GM18511 (cell line): ENCODE results near the gene ST3GAL3.
"Not testable (repeated sequence)": the region's sequence is repeated elsewhere in the genome, so short reads cannot be mapped to it uniquely, and the experiment has no call there.

Experiments
- ATAC-seq: cut with Tn5 transposase; IDR thresholded peaks from one replicate; pipeline ENCODE4 v1.9.1; 2021; ENCODE audit warnings: mild to moderate bottlenecking, moderate library complexity; ENCODE audit not compliant: unreplicated experiment

The ST3GAL3 gene

DNA sequence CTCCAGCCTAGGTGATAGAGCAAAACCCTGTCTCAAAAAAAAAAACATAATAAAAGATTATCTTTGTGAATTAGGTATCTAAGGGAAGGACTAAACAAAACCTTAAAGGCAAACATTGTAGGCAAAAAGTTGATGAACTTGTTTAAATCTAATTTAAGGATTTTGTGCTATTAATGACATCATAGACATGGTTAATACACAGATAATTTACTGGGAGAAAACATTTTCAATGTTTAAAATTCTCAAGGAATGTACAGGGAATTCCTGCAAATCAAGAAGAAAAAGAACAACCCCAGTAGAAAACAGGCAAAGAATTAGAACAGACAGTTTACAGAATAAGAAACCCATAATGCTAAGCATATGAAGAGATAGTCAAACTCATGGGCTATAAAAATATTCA lies 47.6 kb downstream of the ST3GAL3 start:
- no peak for ATAC-seq

DNA sequence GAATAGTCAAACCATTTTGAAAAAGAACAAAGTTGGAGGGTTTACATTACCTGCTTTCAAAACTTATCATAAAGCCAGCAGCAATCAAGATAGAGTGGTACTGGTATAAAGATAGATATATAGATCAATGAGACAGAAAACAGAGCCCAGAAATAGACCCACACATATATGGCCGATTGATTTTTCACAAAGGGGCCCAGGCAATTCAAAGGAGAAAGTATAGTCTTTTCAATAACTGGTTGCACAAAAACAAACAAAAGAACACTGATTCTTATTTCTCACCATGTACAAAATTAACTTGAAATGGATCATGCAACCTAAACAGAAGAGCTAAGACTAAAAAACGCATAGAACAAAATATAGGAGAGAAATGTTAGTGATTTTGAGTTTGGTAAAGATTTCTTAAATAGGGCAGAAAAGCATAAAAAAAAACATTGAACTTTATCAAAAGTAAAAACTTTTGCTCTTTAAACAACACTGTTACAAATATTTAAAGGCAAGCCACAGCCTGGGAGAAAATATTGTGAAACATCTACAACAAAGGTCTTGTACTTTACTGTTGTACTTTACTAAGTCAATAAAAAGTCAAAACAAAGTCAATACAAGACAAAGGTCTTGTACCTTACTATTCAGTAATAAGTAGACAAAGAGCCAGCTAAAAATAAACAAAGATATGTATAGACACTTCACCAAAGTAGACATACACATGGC lies 50.2 kb downstream of the ST3GAL3 start:
- ATAC-seq, result no peak

DNA sequence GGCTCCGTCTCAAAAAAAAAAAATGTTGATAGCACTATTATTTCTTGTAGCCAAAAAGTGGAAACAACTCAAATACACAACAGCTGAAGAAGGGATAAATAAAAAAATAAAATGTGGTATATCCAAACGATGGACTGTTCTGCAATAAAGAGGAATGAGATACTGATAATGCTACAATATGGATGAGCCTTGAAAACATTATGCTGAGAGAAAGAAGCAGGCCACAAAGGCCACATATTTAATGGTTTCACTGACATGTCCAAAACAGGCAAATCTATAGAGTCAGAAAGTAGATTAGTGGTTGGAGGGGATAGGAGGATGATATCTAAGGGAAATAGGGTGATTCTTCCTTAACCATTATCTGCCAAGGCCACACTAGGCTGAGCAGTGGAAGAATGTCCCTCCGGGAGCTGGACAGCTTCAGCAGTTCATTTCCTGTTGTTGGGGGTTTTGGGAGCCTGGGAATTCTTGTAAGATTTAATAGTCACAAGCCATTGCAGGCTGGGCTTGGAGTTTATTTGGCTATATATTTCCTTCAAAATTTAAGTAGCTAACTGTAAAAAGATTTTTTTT lies 53.5 kb downstream of the ST3GAL3 start:
- ATAC-seq, result no peak

DNA sequence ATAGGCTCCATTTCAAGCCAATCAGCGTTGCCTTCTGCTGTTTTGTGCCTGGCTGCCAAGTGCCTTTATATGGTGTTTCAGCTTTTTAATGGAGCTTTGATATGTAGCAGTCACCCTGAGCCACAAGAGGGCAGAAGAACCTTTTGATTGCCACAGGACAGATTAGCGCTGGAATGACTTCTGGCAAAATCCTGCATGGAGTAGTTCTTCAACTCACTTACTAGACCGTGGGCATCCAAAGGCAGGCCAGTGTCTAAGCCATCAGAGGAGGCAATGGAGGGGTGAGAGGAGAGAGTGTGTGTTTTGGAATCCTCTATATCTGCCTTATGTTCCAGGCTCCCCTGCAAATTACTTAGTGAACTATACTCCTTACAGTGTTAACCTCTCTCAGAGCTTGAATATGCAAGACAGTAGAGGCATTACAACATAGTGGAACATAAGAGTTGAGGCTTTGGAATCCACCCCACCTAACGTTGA lies 56.2 kb downstream of the ST3GAL3 start:
- no peak for ATAC-seq

DNA sequence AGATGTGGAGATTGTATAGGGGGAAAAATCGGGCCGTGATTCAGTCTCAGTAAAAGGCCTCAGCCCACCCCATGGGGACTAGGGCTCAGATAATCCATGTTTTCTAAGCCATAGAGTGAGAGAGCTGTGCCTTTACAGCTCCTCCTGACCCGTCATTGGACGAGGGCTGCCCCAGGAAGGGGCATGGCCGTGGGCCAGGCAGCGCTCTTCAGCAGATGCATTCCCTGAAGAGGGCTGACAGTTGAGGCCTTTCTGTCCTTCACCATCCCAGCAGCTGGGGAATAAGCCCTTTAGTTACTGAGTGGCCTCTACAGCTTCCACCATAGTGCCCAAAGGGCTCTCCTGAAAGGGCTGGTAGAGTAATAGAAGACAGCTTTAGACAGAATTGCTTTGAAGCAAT lies 57.2 kb downstream of the ST3GAL3 start:
- ATAC-seq, result no peak

DNA sequence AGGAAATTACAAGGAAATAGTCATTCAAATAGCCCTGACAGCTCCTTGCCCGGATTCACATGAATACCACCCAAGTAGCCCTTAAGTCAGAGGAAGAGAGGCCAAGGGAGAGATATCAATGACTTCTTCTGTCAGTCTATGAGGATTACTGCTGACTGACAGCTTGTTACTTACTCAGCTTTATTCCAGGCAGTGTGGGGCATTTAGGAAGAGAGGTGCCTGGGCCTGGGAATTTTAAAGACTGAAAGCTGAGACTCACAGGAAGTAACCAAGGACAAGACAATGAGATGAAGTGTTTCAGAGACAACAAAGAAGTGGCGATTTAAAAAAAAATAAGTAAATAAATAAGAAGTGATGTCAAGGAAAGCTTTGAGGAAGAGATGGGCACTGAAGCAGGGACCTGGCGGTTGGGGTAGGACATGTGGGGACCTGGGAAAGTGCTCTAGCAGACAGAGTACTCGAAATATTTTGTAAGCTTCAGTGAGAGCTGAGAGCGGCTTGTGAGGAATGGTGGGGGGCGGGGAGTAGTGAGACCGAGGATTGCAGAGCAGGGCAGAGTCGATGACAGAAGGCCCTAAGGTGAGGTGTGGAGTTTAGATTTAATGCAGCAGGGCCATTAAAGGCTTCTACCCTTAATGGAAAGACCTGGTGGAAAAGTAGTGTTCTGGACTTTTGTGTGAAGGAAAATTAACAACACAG lies 58.9 kb downstream of the ST3GAL3 start:
- no peak for ATAC-seq

DNA sequence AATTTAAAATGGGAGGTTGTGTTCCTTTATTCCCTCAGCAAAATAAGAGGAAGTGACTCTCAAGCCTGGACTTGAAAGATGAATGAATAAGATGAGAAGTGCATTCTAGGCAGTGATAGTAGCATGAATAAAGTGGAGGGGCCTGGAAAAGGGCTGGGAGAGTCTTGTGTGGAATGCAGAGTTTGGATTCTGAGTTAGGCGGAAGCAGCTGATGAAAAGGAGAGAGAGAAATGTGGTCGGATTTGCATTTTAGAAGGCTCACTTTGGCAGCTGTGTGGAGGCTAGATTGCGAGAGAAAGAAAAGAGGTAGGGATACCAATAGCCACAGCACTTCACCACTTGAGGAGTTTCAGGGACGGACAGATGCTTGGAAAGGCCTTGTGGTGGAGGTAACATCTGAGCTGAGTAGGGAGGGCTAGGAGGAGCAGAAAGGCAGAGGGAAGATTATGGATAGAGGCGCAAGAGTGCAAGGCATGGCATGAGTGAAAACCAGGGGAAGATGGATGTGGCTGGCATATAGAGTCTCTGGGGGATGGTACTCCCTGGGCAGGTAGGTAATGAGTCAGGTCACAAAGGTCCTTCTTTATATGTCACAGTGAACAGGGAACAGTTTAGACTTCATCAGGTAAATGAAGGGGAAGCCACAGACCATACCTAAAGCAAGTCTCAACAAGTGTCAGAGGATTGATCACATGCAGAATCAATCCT lies 59.6 kb downstream of the ST3GAL3 start:
- ATAC-seq, result no peak

DNA sequence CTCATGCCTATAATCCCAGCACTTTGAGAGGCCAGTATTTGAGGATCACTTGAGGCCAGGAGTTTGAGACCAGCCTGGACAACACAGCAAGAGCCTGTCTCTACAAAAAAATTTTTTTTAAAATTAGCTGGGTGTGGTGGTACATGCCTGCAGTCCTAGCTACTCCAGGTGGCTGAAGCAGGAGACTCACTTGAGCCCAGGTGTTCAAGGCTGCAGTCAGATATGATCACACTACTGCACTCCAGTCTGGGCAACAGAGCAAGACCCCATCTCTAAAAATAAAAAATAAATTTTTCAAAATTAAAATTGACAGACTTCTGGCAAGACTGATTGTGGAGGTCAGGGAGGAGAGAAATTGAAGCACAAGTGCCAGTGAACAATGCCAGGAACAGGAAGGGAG lies 60.8 kb downstream of the ST3GAL3 start:
- ATAC-seq, result no peak

DNA sequence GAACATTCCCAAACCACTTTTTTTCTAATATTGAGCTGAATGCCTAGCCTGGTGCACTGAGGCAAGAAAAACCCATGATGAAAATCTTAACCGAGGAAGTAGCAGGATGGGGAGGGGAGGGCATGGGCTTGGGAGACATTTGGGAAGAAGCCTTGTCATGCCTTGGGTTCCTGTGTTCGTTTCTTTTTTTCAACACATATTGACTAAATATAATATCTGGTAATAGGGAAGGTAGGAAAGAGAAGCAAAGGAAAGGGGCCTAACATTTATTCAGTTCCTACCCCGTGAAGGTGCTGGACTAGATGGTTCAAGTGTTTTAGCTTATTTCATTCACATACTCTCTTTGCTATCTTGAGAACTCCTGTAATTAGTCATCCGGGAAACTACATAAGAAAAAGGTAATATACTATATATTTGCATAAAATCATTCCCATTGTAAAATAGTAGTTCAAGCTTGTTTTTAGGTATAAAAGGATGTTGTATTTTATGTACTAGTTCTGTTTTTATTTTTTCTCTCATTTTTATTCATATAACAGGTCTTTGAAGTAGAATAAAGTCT lies 62.1 kb downstream of the ST3GAL3 start:
- ATAC-seq, result no peak

DNA sequence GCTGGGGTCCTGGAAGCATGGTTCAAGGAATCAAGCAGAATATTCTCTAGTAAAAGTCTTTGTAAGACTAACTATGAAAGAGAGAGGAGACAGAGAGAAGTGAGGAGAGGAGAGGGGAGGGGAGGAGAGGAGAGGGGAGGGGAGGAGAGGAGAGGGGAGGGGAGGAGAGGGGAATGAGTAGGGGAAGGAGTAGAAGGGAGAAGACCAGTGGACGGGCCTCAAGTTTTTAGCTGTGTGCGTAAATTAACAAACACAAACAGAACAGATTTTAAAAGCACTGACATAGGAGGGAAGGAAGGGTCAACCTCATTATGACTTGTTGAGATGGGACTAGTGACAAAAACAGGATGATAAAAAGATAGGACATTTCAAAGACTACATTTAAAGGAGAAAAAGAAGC lies 62.8 kb downstream of the ST3GAL3 start:
- ATAC-seq, result no peak

DNA sequence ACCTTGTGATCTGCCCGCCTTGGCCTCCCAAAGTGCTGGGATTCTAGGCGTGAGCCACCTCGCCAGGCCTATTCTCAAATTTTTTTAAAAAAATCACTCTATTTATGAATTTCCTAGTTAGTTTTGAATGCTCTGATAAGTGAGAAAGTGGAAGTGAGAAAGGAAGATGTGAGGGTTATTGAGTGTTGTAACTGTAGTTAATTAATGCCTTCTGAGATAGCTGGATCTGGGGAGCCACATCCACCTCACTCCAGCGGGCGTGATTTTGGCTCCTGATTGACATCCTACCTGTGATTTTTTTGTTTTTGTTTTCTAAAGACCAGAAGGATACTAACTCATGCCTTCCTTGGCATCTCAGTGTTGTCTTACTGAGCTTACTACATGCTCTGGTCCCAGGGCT lies 65.6 kb downstream of the ST3GAL3 start:
- ATAC-seq, result no peak

DNA sequence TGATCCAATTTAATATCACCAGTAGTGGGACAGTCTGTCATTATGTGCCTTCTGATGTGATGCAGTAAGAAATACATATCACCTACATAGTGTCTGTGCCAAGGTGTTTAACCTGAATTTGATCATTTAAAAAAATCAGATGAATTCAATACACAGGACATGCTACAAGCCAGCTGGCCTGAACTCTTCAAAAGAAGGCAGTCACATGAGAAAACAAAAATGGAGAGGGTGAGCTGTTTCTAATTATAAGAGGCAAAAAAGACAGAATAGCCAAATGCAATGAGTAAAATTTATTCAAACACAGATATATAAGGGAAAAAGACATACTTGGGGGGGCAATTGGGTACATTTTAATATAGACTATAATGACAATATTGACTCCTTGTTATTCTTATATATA lies 66.5 kb downstream of the ST3GAL3 start:
- ATAC-seq, result no peak

DNA sequence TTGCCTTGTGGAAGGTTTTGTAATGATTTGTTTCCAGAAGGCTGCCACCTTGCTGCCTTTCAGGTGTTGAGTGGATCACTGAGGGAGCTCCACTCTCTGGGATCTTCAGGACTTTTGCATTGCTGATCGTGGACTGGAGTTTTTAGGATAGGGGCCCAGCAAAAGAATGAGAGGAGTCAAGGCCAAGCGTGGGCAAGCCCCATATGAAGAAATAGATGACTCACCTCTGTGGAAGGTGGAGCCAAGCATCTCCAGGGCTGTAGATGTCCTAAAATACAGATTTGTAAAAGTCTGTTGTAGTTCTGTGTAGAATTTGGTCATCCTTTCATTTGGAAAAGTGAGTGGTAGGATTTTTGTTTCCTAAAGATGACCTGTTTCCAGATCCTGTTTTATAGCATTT lies 67.0 kb downstream of the ST3GAL3 start:
- no peak for ATAC-seq

DNA sequence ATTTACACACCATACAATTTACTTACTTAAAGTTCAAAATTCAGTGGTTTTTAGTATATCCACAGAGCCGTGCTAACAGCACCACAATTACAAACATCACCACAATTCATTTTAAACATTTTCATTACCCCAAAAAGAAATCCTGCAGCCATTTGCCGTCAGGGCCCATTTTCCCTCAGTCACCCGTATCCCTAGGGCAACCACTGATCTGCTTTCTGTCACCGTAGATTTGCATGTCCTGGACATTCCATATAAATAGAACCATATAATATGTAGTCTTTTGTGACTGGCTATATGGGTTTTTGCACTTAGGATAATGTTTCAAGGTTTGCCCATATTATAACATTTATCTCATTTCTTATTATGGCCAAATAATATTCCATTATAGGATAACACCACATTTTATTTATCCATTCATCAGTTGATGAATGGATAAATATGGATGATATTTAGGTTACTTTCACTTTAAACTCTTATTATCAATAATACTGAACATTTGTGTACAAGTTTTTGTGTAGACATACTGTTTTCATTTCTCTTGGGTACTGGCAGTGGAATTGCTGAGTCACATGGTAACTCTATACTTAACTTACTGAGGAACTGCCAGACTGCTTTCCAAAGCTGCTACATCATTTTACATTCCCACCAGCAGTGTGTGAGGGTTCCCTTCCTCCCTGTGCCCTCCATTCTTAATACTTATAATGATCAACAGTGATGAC lies 68.9 kb downstream of the ST3GAL3 start:
- no peak for ATAC-seq

DNA sequence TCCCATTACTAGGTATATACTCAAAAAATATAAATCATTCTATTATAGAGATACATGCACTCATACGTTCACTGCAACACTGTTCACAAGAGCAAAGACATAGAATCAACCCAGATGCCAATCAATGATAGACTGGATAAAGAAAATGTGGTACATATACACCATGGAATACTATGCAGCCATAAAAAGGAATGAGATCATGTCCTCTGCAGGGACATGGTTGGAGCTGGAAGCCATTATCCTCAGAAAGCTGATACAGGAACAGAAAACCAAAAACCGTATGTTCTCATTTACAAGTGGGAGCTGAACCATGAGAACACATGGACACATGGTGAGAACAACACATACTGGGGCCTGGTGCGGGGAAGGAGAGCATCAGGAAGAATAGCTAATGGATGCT lies 70.6 kb downstream of the ST3GAL3 start:
- not testable (repeated sequence) for ATAC-seq

DNA sequence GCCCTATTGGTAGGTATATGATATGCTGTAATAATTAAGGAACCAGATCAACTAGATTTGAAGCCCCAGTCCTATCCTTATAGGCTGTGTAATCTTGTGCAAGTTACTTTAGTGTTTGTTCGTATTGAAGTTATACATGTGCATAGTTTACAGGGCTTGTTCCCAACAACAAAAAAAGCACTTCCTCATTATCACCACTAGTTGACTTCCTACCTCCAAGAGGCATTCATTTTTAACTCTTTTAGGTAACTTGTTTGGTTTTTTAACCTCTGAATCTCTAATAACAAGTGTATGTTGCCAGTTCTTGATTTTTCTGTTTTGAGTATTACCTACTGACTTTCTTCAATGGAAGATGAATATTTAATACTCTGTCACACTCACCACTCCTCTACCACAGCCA lies 71.9 kb downstream of the ST3GAL3 start:
- ATAC-seq, result no peak

DNA sequence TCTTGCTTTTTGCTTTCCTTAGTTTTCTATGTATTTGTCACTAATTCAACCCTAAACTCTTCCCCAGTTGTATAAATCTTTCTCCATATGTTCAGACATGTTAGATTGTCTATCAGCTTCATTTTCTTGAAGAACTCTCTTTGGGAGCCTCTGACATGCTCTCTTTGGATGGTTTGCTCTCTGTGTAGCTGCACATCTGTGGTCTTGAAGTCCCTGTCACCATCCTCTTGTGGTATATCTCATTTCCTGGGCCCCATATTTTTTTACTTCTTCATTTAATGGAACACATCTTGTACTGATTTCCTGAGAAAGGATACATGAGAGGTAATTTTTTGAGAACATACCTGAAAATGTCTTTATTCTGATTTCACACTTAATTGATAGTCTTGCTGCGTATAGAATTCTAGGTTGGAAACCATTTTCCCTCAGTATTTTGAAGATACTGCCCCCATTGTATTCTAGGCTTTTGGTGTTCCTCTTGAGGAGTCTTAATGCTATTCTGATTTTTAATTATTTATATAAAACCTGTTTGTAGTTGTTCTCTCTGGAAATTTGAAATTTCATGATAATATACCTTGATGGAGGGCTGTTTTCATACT lies 72.6 kb downstream of the ST3GAL3 start:
- no peak for ATAC-seq

DNA sequence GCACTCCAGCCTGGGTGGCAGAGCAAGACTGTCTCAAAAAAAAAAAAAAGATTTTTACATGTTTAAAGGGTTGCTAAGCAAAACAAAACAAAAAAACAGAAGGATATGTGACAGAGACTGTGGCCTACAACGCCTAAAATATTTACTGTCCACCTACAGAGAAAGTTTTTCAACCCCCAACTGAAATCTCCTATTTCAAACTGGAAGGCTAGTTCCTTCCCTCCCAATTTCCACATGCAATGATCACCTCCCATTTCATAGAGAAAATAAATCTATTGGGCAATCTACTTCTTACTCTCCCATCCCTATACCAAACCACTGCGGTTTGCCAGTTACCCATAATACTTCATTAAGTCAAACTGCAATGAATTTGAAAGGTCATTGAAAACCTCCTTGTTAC lies 74.2 kb downstream of the ST3GAL3 start:
- no peak for ATAC-seq

DNA sequence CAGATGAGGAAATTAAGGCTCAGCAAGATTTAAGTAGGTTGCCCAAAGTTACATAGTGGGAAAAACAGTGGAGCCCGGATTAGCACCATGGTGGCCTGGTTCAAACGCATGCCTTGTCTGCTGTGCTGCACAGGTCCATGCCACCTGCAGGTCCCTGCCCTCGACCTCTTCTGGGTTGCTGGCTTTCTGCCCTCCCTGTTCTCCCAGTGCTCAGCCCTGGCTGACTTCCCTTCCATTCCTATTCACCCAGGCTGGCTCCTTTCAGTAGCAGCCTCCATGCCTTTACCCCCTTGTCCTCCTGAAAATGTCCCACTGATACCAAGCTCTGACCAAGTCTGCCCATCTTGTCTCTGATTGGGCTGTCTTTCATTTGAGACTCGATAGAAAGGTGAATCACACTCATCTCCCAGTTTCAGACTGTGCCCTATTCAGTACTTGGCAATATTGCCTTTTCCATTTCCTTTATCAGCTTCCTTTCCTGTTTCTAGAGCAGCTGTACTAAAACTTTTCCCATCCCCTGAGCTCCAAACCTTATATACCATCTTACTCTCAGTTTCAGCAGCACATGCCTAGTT lies 75.8 kb downstream of the ST3GAL3 start:
- ATAC-seq, result no peak

DNA sequence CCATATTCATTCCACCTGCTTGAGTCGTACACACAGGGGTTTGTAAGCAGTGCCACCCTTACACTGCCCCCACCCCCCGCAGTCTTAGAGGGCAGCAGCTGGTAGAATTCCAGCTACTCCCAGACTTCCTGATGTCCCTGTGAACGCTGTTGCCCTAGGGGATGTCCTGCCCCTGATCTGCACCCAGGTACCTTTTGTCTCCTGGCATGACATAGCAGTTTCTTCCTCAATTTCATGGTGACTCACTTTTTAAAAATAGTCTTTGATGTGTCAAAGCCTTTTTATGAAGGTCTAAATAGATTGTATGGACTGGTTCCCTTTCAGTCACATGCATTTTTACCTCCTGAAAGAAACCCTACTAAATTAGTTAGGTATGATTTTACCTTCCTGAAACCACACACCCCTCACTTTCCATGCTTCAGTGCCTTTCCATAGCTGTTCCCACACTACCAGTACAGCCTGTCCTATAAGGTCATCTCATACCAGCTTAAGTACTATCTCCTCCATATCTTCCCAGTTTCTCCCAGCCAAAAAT lies 76.4 kb downstream of the ST3GAL3 start:
- no peak for ATAC-seq
